ENCODE data around the gene LAMC3. TPM values are rescaled to one million over a fixed set of nuclear protein-coding genes. Genes with fewer than 3 reads are reported as not detected.

LAMC3 gene
- total RNA-seq, 2 experiments from 2014 or later = 0.66 to 1.7 TPM

- H3K27me3 Mint-ChIP-seq = peaks cover 12% of the 10 kb centered on the region
- POLR2A ChIA-PET = no interaction called here
These were observed 28.6 kb downstream of the LAMC3 start for GRCh38 chr9:131037335-131038255.

GRCh38 chr9:131038256-131039128, 29.5 kb downstream of the LAMC3 start:
- intact Hi-C loops (cut with DNase I, micrococcal nuclease) = no loop called here
- Mint-ChIP-seq H3K27ac (no peak overlapping the region), H3K4me1 (ENCODE audit: low read depth) (peaks cover 4% of the 10 kb centered on the region), H3K36me3 (ENCODE audit: low read depth) (no peaks in the 10 kb centered on the region), H3K27me3 (peaks cover 12% of the 10 kb centered on the region), H3K4me3 (no peak overlapping the region), H3K9me3 (no peaks in the 10 kb centered on the region)
- no peak for DNase-seq
- H3K4me3 ChIP-seq (ENCODE audit: low read length) = no peak overlapping the region
- ChIA-PET POLR2A (no interaction called here), CTCF (interaction anchor here (3.1 kb wide), 1 partner anchor 8 kb away, joined by 15 read pairs; no protein-coding TSS in a partner anchor)
- no peak for ATAC-seq (ENCODE audit: poor library complexity)
- no peaks in the 10 kb centered on the region for H3K9me3 ChIP-seq (ENCODE audit: control insufficient read depth in 1 of 2, insufficient read depth in 1 of 2, low read length in 2 of 2)
- no peak for TF ChIP-seq CTCF (IDR thresholded peaks at IDR 0.05)
- peaks cover 5% of the 10 kb centered on the region for H3K4me1 ChIP-seq (ENCODE audit: insufficient read depth, low read length)
- H3K36me3 ChIP-seq (ENCODE audit: insufficient read depth, low read length) = no peaks in the 10 kb centered on the region
- peaks cover 0 to 2% of the 10 kb centered on the region in 2 experiments for H3K27me3 ChIP-seq (ENCODE audit: control insufficient read depth in 1 of 2, insufficient read depth in 2 of 2, low read length in 2 of 2)
- H3K27ac ChIP-seq (ENCODE audit: low read depth in 1 of 2, low read length in 2 of 2) = no peak overlapping the region

More at GRCh38 chr9:131037335-131038255, 28.6 kb downstream of the LAMC3 start:
- H3K27ac Mint-ChIP-seq = no peak overlapping the region
- no peak for ATAC-seq (ENCODE audit: poor library complexity)
- Histone ChIP-seq H3K27ac (ENCODE audit: low read depth in 1 of 2, low read length in 2 of 2) (no peak overlapping the region), H3K4me3 (ENCODE audit: low read length) (no peak overlapping the region), H3K27me3 (ENCODE audit: control insufficient read depth in 1 of 2, insufficient read depth in 2 of 2, low read length in 2 of 2) (peaks cover 0 to 2% of the 10 kb centered on the region in 2 experiments), H3K4me1 (ENCODE audit: insufficient read depth, low read length) (no peaks in the 10 kb centered on the region), H3K36me3 (ENCODE audit: insufficient read depth, low read length) (no peaks in the 10 kb centered on the region), H3K9me3 (ENCODE audit: control insufficient read depth in 1 of 2, insufficient read depth in 1 of 2, low read length in 2 of 2) (no peaks in the 10 kb centered on the region)
- TF ChIP-seq CTCF (IDR thresholded peaks at IDR 0.05) = no peak
- no peak for DNase-seq
- H3K4me1 Mint-ChIP-seq (ENCODE audit: low read depth) = no peaks in the 10 kb centered on the region
- no peak overlapping the region for H3K4me3 Mint-ChIP-seq
- no peaks in the 10 kb centered on the region for H3K9me3 Mint-ChIP-seq
- CTCF ChIA-PET = interaction anchor here (3.1 kb wide), 1 partner anchor 9 kb away, joined by 15 read pairs; no protein-coding TSS in a partner anchor
- intact Hi-C loops (cut with DNase I, micrococcal nuclease) = no loop called here
- no peaks in the 10 kb centered on the region for H3K36me3 Mint-ChIP-seq (ENCODE audit: low read depth)

GRCh38 chr9:131039129-131039954, 30.4 kb downstream of the LAMC3 start:
- TF ChIP-seq CTCF (IDR thresholded peaks at IDR 0.05) = no peak

More at GRCh38 chr9:131039129-131039954, 30.4 kb downstream of the LAMC3 start:
- ATAC-seq (ENCODE audit: poor library complexity) = no peak
- Histone ChIP-seq H3K4me3 (ENCODE audit: low read length) (no peak overlapping the region), H3K36me3 (ENCODE audit: insufficient read depth, low read length) (no peaks in the 10 kb centered on the region), H3K9me3 (ENCODE audit: control insufficient read depth in 1 of 2, insufficient read depth in 1 of 2, low read length in 2 of 2) (no peaks in the 10 kb centered on the region), H3K4me1 (ENCODE audit: insufficient read depth, low read length) (peaks cover 5% of the 10 kb centered on the region), H3K27ac (ENCODE audit: low read depth in 1 of 2, low read length in 2 of 2) (no peak overlapping the region), H3K27me3 (ENCODE audit: control insufficient read depth in 1 of 2, insufficient read depth in 2 of 2, low read length in 2 of 2) (peaks cover 0 to 2% of the 10 kb centered on the region in 2 experiments)
- CTCF ChIA-PET = no interaction called here
- Mint-ChIP-seq H3K9me3 (no peaks in the 10 kb centered on the region), H3K4me1 (ENCODE audit: low read depth) (peaks cover 6% of the 10 kb centered on the region), H3K4me3 (no peak overlapping the region), H3K36me3 (ENCODE audit: low read depth) (no peaks in the 10 kb centered on the region), H3K27ac (no peak overlapping the region), H3K27me3 (peaks cover 12% of the 10 kb centered on the region)
- DNase-seq = no peak
- intact Hi-C loops (cut with DNase I, micrococcal nuclease) = no loop called here
- POLR2A ChIA-PET = no interaction called here
